Transverse colon (tissue), 3 donors: ENCODE data around the gene PLCXD3.

Experiments
- CTCF ChIP-seq, 5 experiments: fragments of 200-600 bp in 3 of 5; fragments of 450-650 bp in 2 of 5; sonication (generic) in 3 of 5; IDR thresholded peaks; 1 replicate in 2 of 5; 2 replicates in 3 of 5; pipeline ENCODE4 v1.5.1; 2016 to 2017; ENCODE audit warnings: antibody characterized with exemption in 5 of 5, inconsistent platforms in 3 of 5, mild to moderate bottlenecking in 2 of 5, moderate library complexity in 1 of 5
- EP300 ChIP-seq: sonication (generic); formaldehyde crosslinking; IDR thresholded peaks from one replicate; pipeline ENCODE4 v1.6.1; 2017; ENCODE audit warnings: antibody characterized with exemption, low read depth
- POLR2A ChIP-seq: fragments of 450-650 bp; IDR thresholded peaks from one replicate; pipeline ENCODE4 v1.6.1; 2016; ENCODE audit warnings: antibody characterized with exemption, mild to moderate bottlenecking, moderate library complexity

GRCh38 chr5:41306005-41306404 is 204.4 kb downstream of the PLCXD3 start:
- TF ChIP-seq EP300 (no peak), POLR2A (no peak), CTCF (IDR thresholded peaks at IDR 0.05) (no peak)
